ENCODE measurements around the gene PAPPA2.

The PAPPA2 gene

DNA sequence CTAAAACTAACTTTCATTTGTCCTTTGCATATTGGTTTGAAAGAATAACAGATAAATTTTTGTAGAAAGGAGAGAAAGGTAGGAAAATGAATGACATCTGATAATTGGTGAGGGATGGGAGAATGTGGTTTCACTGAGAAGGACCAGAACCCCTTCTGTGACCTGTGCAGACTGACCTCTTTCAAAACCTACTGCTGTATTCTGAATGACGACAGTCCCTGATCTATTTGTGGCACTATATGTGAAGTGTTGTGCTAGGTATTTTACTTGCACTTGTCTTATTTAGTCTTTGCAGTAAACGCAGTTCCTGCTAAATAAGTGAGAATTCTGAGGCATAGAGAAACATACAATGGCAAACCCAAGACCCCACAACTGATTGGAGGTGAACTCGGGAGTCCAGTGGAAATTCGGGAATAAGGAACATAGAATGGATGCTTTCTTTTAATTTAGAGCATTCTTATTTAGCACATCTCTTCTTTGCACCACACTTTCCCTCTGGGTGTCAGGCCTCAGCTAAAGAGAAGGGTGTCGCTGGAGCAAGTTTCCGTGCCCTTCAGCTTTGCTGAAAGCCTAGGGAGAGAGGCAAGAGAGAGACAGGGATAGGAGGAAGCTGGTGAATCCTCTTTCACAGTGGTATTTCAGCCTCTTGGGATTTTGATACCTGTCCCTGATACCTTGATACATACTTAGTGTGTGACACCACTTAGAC is 230.2 kb downstream of the PAPPA2 start:
- Mint-ChIP-seq H3K27me3 (peaks cover 0 to 9% of the 10 kb centered on the region in 2 donors), H3K4me3 (no peak overlapping the region), H3K36me3 (no peaks in the 10 kb centered on the region), H3K4me1 (no peaks in the 10 kb centered on the region), H3K27ac (no peak overlapping the region), H3K9me3 (no peaks in the 10 kb centered on the region)
- DNase-seq (no peak), ATAC-seq (replicated peaks) (no peak)

GRCh38 chr1:176693697-176694329 is 230.8 kb downstream of the PAPPA2 start:
- no peaks in the 10 kb centered on the region for H3K9me3 Mint-ChIP-seq
- peaks cover 0 to 7% of the 10 kb centered on the region in 2 donors for H3K27me3 Mint-ChIP-seq
- H3K36me3 Mint-ChIP-seq = no peaks in the 10 kb centered on the region
- no peak for DNase-seq
- H3K27ac Mint-ChIP-seq = no peak overlapping the region
- ATAC-seq (replicated peaks) = no peak
- H3K4me3 Mint-ChIP-seq = no peak overlapping the region
- H3K4me1 Mint-ChIP-seq = no peaks in the 10 kb centered on the region

DNA sequence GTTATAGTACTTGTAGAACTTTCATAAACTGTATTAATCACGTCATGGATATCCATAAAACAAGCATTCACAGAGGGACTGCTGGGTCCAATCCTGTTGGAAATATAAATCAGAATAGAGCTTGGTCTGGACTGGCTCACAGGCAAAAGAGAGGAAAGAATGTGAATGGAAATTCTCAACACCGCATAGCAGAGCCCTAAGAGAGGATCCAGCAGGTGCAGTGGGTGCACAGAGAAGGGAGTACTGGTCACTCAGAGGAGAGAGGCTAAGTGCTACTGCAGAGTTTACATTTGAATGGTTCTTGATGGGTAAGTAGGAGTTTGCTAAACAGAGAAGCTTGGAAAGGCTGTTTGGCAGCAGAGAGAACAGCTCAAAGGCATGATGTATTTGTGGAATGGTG is 231.7 kb downstream of the PAPPA2 start:
- no peaks in the 10 kb centered on the region for H3K4me1 Mint-ChIP-seq

DNA sequence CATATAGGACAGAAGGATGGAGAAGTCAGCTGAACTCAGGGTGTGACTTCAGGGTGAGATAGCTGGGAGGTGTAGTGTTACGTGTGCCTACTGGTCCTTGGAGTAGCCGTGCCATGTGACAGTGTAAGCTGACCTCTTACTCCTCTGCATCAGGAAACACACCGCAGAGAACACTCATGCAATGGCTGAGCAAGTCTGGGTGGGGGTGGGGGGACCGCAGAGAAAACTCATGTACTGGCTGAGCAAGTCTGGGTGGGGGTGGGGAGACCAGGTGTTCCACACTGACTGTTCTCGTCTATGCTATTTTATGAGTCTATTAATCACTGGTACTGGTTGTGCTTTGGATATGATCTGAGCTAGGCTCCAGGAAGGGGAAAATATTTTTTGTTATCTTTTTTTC is 233.1 kb downstream of the PAPPA2 start:
- Mint-ChIP-seq H3K4me3 (no peak overlapping the region), H3K27me3 (peaks cover 0 to 4% of the 10 kb centered on the region in 2 donors), H3K36me3 (no peaks in the 10 kb centered on the region), H3K4me1 (no peaks in the 10 kb centered on the region), H3K27ac (no peak overlapping the region), H3K9me3 (no peaks in the 10 kb centered on the region)
- ATAC-seq (replicated peaks) (no peak), DNase-seq (no peak)

More for the DNA sequence above, 231.7 kb downstream of the PAPPA2 start:
- ATAC-seq (replicated peaks) (no peak), DNase-seq (no peak)
- no peaks in the 10 kb centered on the region for H3K36me3 Mint-ChIP-seq
- H3K4me3 Mint-ChIP-seq = no peak overlapping the region
- H3K27ac Mint-ChIP-seq = no peak overlapping the region
- peaks cover 0 to 4% of the 10 kb centered on the region in 2 donors for H3K27me3 Mint-ChIP-seq
- H3K9me3 Mint-ChIP-seq = no peaks in the 10 kb centered on the region

- Mint-ChIP-seq H3K27me3 (peaks cover 0 to 4% of the 10 kb centered on the region in 2 donors), H3K4me1 (no peaks in the 10 kb centered on the region), H3K36me3 (no peaks in the 10 kb centered on the region), H3K27ac (no peak overlapping the region), H3K4me3 (no peak overlapping the region), H3K9me3 (no peaks in the 10 kb centered on the region)
- DNase-seq (no peak), ATAC-seq (replicated peaks) (no peak)
Measured at GRCh38 chr1:176696689-176697088, 233.7 kb downstream of the PAPPA2 start.

DNA sequence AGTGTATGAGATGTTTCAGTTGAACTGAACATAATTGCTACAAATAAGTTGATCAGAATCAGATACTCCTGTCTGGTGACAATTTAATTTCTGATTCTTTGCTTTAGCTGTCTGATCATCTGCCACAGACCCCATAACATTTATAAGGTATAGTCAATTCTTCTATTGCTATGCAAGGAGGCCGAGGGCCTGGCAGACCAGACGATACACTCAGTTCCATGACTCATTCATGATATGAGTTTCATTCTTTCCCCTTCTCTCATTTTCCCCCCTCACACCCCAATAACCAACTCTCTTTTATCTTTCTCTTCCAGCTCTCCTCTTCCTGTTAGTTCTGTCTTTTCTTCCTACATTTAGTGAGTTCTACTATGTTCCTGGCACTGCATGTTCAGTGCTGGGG is 236.8 kb downstream of the PAPPA2 start:
- ATAC-seq (replicated peaks) (no peak), DNase-seq (no peak)
- Mint-ChIP-seq H3K4me1 (no peaks in the 10 kb centered on the region), H3K27me3 (peaks cover 7 to 13% of the 10 kb centered on the region in 2 donors), H3K9me3 (no peaks in the 10 kb centered on the region), H3K36me3 (no peaks in the 10 kb centered on the region), H3K27ac (no peak overlapping the region), H3K4me3 (no peak overlapping the region)

DNA sequence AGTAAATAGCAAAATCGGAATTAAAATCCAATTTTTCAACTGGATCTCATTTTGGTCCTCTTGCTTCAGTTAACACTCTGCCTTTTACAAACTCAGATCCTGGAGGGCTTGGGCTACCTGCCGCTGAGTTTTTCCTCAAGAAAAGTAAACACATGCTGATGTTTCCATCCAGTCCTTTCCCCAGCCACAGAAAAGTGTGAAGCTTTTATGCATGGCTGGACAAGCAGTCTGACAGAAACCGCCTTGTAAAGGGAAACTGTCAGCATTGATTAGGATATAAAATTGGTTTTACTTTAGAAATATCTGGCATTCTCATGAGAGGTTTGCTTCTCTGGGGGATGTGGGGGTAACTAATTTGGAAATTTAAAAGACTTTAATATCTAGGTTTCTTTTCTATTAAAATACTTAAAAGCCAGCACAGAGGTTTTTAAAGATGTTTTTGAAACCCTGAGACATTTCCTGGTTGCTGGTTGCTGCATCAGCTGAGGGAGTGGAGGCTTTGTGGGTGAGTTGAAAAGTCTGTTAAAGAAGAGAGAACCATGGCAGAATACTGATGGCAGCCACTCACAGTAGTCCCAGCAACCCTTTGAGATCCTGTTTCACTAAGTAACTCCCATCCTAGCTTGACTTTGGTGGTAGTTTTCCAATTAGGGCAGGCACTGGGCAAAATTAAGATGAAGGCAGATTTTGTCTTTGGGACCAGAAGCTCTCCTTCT is 238.3 kb downstream of the PAPPA2 start:
- no peak for ATAC-seq (replicated peaks)
- Mint-ChIP-seq H3K4me1 (no peaks in the 10 kb centered on the region), H3K9me3 (no peaks in the 10 kb centered on the region)

GRCh38 chr1:176702901-176703300 is 239.9 kb downstream of the PAPPA2 start:
- no peak overlapping the region for H3K4me3 Mint-ChIP-seq
- no peaks in the 10 kb centered on the region for H3K36me3 Mint-ChIP-seq
- H3K9me3 Mint-ChIP-seq = no peaks in the 10 kb centered on the region
- ATAC-seq (replicated peaks) (no peak), DNase-seq (no peak)
- no peak overlapping the region for H3K27ac Mint-ChIP-seq
- H3K4me1 Mint-ChIP-seq = no peaks in the 10 kb centered on the region
- peaks cover 7 to 9% of the 10 kb centered on the region in 2 donors for H3K27me3 Mint-ChIP-seq

More for the DNA sequence above, 238.3 kb downstream of the PAPPA2 start:
- no peak for DNase-seq
- Mint-ChIP-seq H3K27me3 (peaks cover 7 to 9% of the 10 kb centered on the region in 2 donors), H3K27ac (no peak overlapping the region), H3K36me3 (no peaks in the 10 kb centered on the region), H3K4me3 (no peak overlapping the region)

DNA sequence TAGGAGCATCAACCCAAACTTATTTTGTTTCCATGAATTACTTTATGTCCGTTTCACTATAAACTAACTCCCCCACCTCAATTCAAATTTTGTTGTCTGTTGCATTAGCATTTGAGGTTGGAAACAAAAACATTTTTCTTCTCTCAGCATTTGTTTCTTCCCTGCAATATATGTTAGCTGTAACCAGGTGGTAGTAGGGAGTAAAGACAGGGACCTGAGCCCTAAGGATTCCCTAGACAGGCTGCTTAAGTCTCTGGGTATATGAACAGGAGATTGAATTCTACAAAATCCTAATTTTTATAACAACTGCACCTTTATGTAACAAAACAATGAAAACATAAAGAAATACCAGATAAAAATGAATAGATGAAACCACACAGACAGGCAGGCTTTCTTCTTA is 242.6 kb downstream of the PAPPA2 start:
- H3K9me3 Mint-ChIP-seq = no peaks in the 10 kb centered on the region
- ATAC-seq (replicated peaks) (no peak), DNase-seq (no peak)
- no peak overlapping the region for H3K4me3 Mint-ChIP-seq
- H3K27me3 Mint-ChIP-seq = peaks cover 7 to 9% of the 10 kb centered on the region in 2 donors
- H3K4me1 Mint-ChIP-seq = no peaks in the 10 kb centered on the region
- no peaks in the 10 kb centered on the region for H3K36me3 Mint-ChIP-seq
- no peak overlapping the region for H3K27ac Mint-ChIP-seq

DNA sequence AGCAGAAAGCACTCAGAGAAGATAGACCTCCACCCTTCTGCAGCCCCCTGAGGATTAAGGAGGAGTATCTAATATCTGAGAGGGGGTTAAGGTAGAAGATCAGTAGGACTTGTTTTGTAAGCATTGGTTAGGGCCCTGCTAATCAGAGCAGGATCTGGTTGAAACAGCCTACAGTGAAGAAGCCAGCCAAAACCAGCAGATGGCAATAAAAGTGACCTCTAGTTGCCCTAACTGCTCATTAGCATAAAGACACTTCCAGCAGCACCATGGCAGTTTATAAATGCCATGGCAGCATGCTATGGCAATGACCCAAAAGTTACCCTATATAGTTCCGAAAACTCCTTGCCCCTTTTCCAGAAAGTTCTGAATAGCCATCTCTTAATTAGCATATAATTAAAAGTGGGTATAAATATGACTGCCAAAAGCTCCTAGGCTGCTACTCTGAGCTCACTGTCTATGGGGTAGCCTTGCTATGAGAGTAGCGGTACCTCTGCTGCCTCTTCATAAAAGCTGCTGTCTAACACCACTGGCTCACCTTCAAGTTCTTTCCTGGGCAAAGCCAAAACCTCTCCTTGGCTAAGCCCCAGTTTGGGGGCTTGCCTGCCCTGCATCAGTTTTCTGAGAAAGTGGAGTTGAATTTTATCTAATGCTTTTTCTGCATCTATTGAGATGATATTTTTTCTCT is 254.2 kb downstream of the PAPPA2 start:
- Mint-ChIP-seq H3K4me3 (no peak overlapping the region), H3K4me1 (no peaks in the 10 kb centered on the region), H3K27me3 (peaks cover 0 to 6% of the 10 kb centered on the region in 2 donors), H3K27ac (no peak overlapping the region), H3K36me3 (no peaks in the 10 kb centered on the region), H3K9me3 (peaks cover 0 to 4% of the 10 kb centered on the region in 2 donors)
- DNase-seq (no peak), ATAC-seq (replicated peaks) (no peak)

GRCh38 chr1:176719447-176719846 is 256.5 kb downstream of the PAPPA2 start:
- no peaks in the 10 kb centered on the region for H3K4me1 Mint-ChIP-seq
- DNase-seq (no peak), ATAC-seq (replicated peaks) (no peak)
- no peak overlapping the region for H3K4me3 Mint-ChIP-seq
- H3K36me3 Mint-ChIP-seq = no peaks in the 10 kb centered on the region
- H3K27ac Mint-ChIP-seq = no peak overlapping the region
- H3K27me3 Mint-ChIP-seq = peaks cover 0 to 6% of the 10 kb centered on the region in 2 donors
- H3K9me3 Mint-ChIP-seq = peaks cover 0 to 5% of the 10 kb centered on the region in 2 donors

DNA sequence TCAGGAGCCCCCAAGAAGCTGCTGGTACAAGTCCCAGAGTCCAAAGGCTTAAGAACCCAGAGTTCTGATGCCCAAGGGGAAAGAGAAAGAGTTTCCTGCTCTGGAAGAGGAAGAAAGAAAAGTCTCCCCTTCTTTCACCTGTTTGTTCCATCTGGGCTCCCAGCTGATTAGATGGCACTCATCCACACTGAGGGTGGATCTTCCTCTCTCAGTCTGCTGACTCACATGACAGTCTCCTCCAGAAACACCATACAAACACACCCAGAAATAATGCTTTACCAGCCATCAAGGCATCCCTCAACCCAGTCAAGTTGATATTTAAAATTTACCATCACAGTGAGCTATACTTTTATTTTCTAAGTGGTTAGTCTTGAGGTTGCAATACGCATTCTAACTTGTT is 257.9 kb downstream of the PAPPA2 start:
- Mint-ChIP-seq H3K36me3 (no peaks in the 10 kb centered on the region), H3K4me3 (no peak overlapping the region), H3K9me3 (peaks cover under 1 to 3% of the 10 kb centered on the region in 2 donors), H3K27me3 (peaks cover 0 to 6% of the 10 kb centered on the region in 2 donors), H3K4me1 (no peaks in the 10 kb centered on the region), H3K27ac (no peak overlapping the region)
- DNase-seq (no peak), ATAC-seq (replicated peaks) (no peak)

DNA sequence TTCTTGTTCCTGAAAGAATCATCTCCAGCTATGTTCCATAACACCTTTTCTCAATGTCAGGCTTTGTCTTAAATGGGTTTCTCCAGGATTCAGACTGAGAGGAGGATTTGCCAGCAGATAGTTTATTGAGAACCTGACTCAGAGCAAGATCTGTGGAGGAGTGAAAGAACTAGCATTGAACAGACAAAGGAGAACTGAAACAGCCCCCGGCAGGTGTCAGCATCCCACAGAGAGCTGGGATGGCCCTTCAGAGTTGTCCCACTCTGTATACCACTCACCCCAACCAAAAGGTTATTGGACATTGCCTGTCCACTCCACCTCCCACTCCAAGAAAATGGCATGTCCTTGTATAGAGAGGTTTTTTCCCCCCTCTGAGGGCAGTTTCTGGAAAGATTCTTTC is 270.7 kb downstream of the PAPPA2 start:
- Mint-ChIP-seq H3K4me3 (no peak overlapping the region), H3K27ac (no peak overlapping the region), H3K27me3 (peaks cover 4 to 11% of the 10 kb centered on the region in 2 donors), H3K36me3 (no peaks in the 10 kb centered on the region), H3K4me1 (no peaks in the 10 kb centered on the region), H3K9me3 (no peaks in the 10 kb centered on the region)
- ATAC-seq (replicated peaks) = peak; percentile 45 to 68
- no peak for DNase-seq

DNA sequence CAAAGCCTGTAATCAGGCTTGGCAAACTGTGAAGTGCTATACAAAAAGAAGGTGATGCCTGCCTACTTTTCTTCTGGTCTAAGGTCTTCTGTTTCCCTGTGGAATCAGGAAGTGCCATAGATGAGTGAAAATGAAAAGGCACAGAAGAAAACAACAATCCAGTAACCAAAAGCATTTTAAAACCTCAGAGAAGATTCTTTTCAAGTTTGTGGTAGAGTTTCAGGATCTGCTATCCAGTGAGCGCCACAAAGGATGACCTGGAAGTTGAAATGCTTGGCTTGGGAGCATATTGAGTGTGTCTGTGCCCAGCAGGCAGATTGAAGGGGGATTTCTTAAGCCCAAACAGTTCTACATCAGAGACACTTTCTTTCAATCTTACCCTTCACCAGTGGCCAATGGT is 272.2 kb downstream of the PAPPA2 start:
- no peak overlapping the region for H3K27ac Mint-ChIP-seq
- peaks cover 4 to 16% of the 10 kb centered on the region in 2 donors for H3K27me3 Mint-ChIP-seq
- H3K36me3 Mint-ChIP-seq = no peaks in the 10 kb centered on the region
- no peaks in the 10 kb centered on the region for H3K4me1 Mint-ChIP-seq
- no peak for ATAC-seq (replicated peaks)
- no peaks in the 10 kb centered on the region for H3K9me3 Mint-ChIP-seq
- no peak overlapping the region for H3K4me3 Mint-ChIP-seq
- no peak for DNase-seq
